GM21529 (cell line): Measurements from ENCODE around the gene TMPRSS11D.
A peak's percentile ranks its signal among the peaks of the same experiment; 100 is the strongest.

Source experiments
- ATAC-seq: cut with Tn5 transposase; IDR thresholded peaks from one replicate; pipeline ENCODE4 v1.9.1; 2021; ENCODE audit not compliant: unreplicated experiment

The TMPRSS11D gene

DNA sequence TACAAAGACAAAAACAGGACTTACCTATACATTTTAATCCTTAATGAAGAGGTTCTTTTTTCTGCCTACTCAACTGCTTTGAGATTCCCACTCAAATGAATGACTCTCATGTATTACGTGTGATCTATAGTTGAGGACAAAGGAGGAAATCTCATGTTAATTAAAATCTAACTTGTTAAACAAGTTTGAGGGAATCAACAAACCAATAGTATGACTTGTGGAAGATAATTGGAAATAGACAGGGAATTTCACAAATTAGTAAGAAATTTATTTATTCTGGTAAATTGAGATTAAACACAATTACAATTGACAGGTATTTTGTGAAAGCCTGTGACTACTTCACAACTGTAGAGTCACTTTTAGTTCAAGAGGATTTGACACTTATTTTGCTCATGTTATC, at the start of gene TMPRSS11D:
Gene TMPRSS11D, minus strand, starts transcription at position 101 of the 400 bp plus-strand sequence. Its CDS starts 69 bp downstream, at position 32.
- no peak for ATAC-seq

GRCh38 chr4:67933038-67933437, 49.2 kb upstream of the TMPRSS11D start:
- no peak for ATAC-seq

DNA sequence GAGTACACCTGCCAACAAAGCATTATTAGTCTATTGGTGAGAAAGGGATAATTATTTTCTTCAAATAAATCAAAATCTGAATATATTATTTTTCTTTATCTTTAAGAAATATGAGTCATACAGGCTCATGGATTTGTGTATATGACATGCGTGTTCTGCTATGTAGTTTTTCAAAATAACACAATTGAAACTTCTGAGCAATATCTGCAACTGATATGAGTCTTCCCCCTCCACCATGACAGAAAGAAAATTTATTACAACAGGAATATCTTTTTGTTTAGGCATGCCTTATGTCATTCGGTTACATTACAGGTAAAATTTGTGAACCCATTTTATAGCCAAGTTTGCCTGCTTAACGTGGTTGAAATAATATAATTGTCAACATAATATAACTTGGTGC, 47.5 kb upstream of the TMPRSS11D start:
- ATAC-seq, result no peak

- no peak for ATAC-seq
These were observed 45.6 kb upstream of the TMPRSS11D start for GRCh38 chr4:67929426-67929825.

GRCh38 chr4:67928546-67928945, 44.7 kb upstream of the TMPRSS11D start:
- no peak for ATAC-seq

GRCh38 chr4:67927251-67927650, 43.4 kb upstream of the TMPRSS11D start:
- no peak for ATAC-seq

DNA sequence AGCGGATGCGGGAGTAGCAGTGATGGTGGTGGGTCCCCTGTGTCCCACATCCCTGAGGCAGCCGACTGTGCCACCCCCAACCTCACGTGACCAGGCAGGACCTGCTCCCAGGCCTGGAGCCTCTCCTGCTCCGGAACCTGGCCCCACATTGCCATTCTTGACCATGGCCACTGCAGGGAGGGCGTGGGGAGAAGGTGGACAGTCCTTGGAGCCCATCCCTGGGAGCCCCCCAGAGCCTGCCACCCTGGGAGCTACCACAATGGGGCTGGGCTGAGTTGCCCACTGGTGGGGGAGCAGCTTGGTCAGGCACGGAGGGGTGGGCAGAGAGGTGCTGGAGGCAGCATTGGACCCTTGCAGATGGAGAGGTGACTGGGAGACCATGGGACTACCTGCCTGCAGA, 42.7 kb upstream of the TMPRSS11D start:
- ATAC-seq, result no peak

- ATAC-seq, result no peak
These were observed 38.9 kb upstream of the TMPRSS11D start for GRCh38 chr4:67922697-67923096.

- no peak for ATAC-seq
These were observed 34.6 kb upstream of the TMPRSS11D start for GRCh38 chr4:67918428-67918827.

DNA sequence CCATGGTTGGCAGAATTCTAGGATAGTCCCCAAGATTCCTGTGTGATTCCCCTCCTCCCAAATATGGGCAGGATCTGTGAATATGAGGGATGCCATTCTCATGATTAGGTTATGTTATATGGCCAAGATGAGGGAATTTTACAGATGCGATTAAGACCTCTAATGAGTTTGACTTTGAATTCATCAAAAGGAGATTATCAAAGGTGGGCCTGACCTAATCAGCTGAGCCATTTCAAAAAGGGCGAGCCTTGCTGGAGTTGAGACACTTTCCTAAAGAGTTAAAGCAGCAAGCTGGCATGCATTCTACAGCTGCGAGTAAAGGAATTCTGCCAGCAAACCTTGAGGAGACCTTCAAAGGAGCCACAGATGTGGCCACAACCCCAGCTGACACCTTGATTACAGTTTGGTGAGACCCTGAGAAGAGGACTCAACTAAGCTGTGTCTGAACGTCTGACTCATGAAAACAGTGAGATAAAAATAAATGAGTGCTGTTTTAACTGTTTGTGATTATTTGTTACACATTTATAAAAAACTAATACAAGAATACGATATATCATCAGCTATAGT, 31.7 kb upstream of the TMPRSS11D start:
- ATAC-seq, result no peak

- ATAC-seq, result no peak
These were observed 28.3 kb upstream of the TMPRSS11D start for GRCh38 chr4:67912080-67912479.

- ATAC-seq, result no peak
These were observed 27.8 kb upstream of the TMPRSS11D start for GRCh38 chr4:67911638-67912037.

GRCh38 chr4:67911141-67911540, 27.3 kb upstream of the TMPRSS11D start:
- no peak for ATAC-seq

DNA sequence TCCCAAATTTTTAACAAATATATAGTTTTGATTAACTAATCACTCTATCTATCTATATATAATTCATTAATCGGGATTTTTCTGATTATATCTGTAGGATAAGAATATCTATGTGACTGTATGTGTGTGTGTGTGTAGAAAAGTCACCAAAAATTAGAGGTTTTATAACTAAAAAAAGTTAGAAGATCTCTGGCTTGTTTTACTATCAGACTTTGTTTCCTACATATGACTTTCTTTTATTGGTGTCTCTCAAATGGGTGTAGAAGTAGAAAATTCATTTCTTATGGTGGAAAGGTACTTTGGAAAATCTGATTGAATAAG, 26.7 kb upstream of the TMPRSS11D start:
- no peak for ATAC-seq

DNA sequence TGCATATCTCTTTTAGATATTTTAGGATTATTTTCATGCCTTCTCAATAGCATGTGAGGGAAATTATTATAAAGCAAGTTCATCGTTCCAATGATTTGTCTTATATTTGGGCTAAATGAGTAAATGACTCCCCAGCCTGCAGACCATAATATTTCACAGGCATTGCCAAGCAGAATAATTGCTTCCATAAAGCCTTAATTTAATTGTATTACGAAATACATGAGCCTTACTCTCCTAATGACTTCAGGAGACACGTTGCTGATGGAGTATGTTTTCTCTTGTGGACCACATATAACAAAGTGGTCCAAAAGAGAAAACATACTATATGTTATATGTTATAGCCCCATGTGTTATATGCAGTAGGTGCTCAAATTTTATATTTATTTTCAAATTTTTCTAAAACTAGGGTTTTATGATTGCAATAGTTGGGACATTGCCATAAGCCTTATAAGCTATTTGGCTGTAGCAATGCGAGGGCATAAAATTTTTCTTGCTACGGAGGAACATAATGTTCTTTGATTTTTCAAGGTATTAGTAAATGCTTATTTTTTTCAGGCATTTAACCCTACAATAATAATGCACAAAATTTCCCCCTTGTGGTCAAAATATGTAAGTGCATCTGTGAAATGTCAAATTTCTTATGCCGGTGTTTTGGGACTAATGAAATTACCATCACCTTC, 26.2 kb upstream of the TMPRSS11D start:
- peak; percentile 58 for ATAC-seq

DNA sequence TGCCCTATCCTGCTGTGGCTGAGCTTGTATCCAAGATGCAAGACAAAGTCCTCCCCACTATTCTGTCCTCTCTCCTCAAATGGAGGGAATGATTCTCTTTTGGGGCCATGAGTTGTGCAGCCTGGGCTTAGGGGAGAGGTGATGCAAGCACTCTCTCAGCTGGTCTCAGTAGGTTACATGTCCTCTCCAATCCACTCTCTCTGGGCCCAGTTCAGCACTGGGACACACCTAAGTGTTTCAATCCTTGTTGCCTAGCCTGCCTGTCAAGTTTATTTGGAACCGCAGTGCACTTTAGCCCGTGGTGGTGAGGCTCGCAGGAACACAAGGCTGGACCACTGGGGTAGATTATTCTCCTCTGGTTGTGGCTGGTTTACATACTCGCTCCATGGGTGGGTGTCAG, 23.8 kb upstream of the TMPRSS11D start:
- ATAC-seq, result no peak

- ATAC-seq, result no peak
These were observed 15.3 kb upstream of the TMPRSS11D start for GRCh38 chr4:67899096-67899495.

- ATAC-seq, result no peak
These were observed 13.9 kb upstream of the TMPRSS11D start for GRCh38 chr4:67897686-67898085.

DNA sequence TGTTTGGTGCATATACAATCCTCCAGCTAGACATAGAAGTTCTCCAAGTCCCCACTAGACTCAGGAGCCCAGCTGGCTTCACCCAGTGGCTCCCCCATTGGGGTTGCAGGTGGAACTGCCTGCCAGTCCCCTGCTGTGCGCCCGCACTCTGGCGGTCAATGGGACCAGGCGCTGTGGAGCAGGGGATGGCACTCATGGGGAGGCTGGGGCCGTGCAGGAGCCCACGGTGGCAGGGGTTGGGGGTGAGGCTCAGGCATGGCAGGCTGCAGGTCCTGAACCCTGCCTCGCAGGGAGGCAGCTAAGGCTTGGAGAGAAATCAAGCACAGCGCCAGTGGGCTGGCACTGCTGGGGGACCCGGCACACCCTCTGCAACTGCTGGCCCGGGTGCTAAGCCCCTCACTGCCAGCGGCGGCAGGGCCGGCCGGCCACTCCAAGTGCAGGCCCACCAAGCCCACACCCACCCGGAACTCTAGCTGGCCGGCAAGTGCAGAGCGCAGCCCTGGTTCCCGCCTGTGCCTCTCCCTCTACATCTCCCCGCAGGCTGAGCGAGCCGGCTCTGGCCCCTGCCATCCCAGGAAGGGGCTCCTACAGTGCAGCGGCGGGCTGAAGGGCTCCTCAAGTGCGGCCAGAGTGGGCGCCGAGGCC, 12.7 kb upstream of the TMPRSS11D start:
- no peak for ATAC-seq

DNA sequence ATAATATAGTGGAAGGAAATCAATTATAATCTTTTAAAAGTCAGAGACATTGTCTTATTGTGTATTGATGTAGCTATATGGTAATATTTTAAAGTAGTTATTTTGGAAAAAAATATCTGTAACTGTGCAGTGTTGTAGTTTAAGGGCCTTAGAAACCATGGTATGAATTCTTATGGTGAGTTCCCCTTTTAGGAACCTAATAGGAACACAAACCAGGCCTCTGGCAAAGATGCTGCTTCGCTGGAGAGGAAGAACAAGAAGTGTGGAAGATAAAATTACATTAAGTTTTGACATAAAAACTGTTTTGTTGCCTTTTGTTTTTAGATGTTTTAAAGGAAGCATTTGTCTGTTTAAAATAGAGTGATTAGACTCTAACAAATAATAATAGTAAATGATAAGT, 10.9 kb upstream of the TMPRSS11D start:
- no peak for ATAC-seq

DNA sequence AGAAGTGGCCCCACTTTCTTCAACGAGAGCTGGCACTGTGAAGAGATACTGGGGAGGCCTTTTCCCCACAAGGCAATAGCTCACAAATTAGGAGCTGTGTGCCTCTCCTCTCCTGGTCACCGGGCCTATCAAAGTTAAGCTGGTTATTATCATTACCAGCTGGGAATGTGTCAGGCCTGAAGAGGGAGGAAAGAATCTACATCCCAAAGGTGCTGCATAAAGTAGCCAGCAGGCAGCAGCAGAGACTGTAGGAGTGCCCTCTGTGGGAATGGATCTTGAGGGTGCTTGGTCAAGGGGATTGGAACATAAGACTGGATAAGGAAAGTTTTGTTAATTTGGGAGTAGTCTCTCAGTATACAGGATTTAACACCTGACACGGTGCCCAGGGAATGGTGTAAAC, 9.1 kb upstream of the TMPRSS11D start:
- no peak for ATAC-seq

DNA sequence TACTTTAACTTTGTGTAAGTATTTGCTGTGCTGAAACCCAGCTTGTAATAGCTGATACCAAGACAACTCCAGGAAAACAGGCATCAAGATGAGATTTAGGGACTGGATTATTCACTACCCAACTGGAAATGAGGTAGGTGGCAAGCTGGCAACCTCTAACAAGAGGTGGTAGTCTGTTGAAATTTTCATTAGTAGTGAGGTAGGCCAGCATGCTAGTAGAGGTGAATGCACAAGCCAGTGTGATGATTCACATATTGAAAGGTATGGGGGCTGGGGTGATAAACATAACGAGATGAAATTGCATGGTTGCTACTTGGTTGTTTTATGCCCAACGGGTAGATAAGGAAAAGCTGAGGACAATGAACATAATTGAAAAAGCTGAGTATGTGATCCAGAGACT, 8.5 kb upstream of the TMPRSS11D start:
- no peak for ATAC-seq

DNA sequence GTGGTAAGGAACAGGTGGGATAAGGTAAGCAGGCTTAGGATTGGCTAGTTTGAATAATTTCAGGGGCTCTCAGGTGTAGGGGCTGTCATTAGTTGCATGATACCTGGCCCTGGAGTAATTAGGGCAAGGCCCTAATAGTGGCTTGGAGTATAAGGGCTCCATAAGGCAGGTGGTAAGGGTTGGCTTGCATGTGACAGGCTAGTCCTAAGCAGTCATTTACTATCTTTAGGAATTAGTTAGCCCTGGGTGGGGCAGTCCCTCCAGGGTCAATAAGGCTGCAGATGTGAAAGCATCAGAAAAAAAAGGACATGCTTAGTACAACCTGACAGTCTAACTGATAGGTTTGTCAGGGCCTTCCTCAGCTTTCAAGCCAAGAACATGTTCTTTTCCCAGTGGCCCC, 7.8 kb upstream of the TMPRSS11D start:
- ATAC-seq, result no peak
